GM12878 (cell line): ENCODE results near the gene TEKT2. TPM values are rescaled to one million over a fixed set of nuclear protein-coding genes. Genes with fewer than 3 reads are reported as not detected.
A peak's percentile ranks its signal among the peaks of the same experiment; 100 is the strongest.

Experiments
- ATAC-seq: fragments of 200-7000 bp; cut with Tn5 transposase; 3 replicates; pipeline ENCODE4 v1.9.1; 2020; ENCODE audit warnings: mild to moderate bottlenecking, moderate library complexity
- BruUV-seq: library from RNA; stranded (reverse); fragments of 400-500 nt; replicated peaks from 2 replicates; lab custom pipeline; 2021; lab: Mats Ljungman, UMichigan
- CTCF ChIA-PET: fragments of 300-600 bp; sonication (Branson Sonifier 250); formaldehyde crosslinking; extraction: SDS; loops from one replicate; lab custom pipeline; 2021; ENCODE audit warnings: inconsistent platforms; lab: Yijun Ruan, JAX
- POLR2A ChIA-PET: fragments of 350-600 bp; formaldehyde crosslinking; extraction: SDS; loops from one replicate; lab custom pipeline; 2021; ENCODE audit warnings: inconsistent platforms; lab: Charles Lee
- RAD21 ChIA-PET: fragments of 300-600 bp; sonication (Branson Sonifier 250); formaldehyde crosslinking; loops from one replicate; lab custom pipeline; 2023; ENCODE audit warnings: antibody characterized with exemption; ENCODE audit not compliant: unreplicated experiment; lab: Charles Lee
- SMC1A ChIA-PET: fragments of 300-600 bp; sonication (Branson Sonifier 250); formaldehyde crosslinking; loops from one replicate; lab custom pipeline; 2023; ENCODE audit not compliant: unreplicated experiment, uncharacterized antibody; lab: Charles Lee
- DNase-seq: peaks from one replicate; pipeline ENCODE4 v3.0.0-alpha.2; 2011; ENCODE audit warnings: low read depth, low spot score
- FAIRE-seq: peaks from 3 replicates; lab custom pipeline; 2011; peaks lifted over from hg19 to GRCh38; lab: Jason Lieb, UNC
- H2AFZ ChIP-seq: 2 replicates; pipeline ENCODE4 v1.6.0; 2011; ENCODE audit warnings: low read depth, low read length, control low read depth; ENCODE audit not compliant: control insufficient read depth
- H3K27ac ChIP-seq: 2 replicates; pipeline ENCODE4 v1.5.1; 2011; ENCODE audit warnings: control low read depth; ENCODE audit not compliant: control insufficient read depth, insufficient read depth
- H3K27me3 ChIP-seq, 2 experiments: replicated peaks in 1 of 2; 2 replicates each; pipeline versions ENCODE4 v1.6.0 to v1.6.1; 2011; ENCODE audit warnings: low read length in 1 of 2; ENCODE audit not compliant: control insufficient read depth in 2 of 2, insufficient read depth in 2 of 2
- H3K36me3 ChIP-seq, 2 experiments: 2 replicates each; pipeline ENCODE4 v1.5.1; 2011; ENCODE audit warnings: low read length in 1 of 2; ENCODE audit not compliant: control insufficient read depth in 2 of 2, insufficient read depth in 2 of 2
- H3K4me1 ChIP-seq: 2 replicates; pipeline ENCODE4 v1.6.1; 2011; ENCODE audit warnings: mild to moderate bottlenecking, low read length, moderate library complexity, mixed read lengths; ENCODE audit not compliant: control insufficient read depth, insufficient read depth
- H3K4me2 ChIP-seq: 2 replicates; pipeline ENCODE4 v1.6.0; 2011; ENCODE audit warnings: control low read depth; ENCODE audit not compliant: control insufficient read depth, insufficient read depth
- H3K4me3 ChIP-seq: fragments of 200-600 bp; sonication (generic); 2 replicates; pipeline ENCODE4 v1.5.1; 2016
- H3K79me2 ChIP-seq: 2 replicates; pipeline ENCODE4 v1.6.0; 2011; ENCODE audit warnings: low read length; ENCODE audit not compliant: control insufficient read depth, insufficient read depth
- H3K9ac ChIP-seq: 2 replicates; pipeline ENCODE4 v1.8.0; 2011; ENCODE audit warnings: low read length, control low read depth, mixed read lengths; ENCODE audit not compliant: control insufficient read depth, insufficient read depth
- H3K9me3 ChIP-seq: replicated peaks from 3 replicates; pipeline ENCODE4 v1.5.1; 2011; ENCODE audit warnings: mild to moderate bottlenecking, low read length; ENCODE audit not compliant: control insufficient read depth, insufficient read depth
- H4K20me1 ChIP-seq: 2 replicates; pipeline ENCODE4 v1.6.0; 2011; ENCODE audit not compliant: control insufficient read depth, insufficient read depth
- ETV6 ChIP-seq, 2 experiments: fragments of 450-650 bp in 1 of 2; IDR thresholded peaks in 1 of 2; conservative IDR thresholded peaks in 1 of 2; 2 replicates each; pipeline ENCODE4 v1.6.1; 2014; ENCODE audit warnings: antibody characterized with exemption in 1 of 2, borderline replicate concordance in 1 of 2, low read depth in 1 of 2, mild to moderate bottlenecking in 1 of 2, moderate library complexity in 1 of 2
- MLLT1 ChIP-seq: fragments of 450-650 bp; IDR thresholded peaks from 2 replicates; pipeline ENCODE4 v1.6.1; 2016; ENCODE audit warnings: mild to moderate bottlenecking
- POLR2A ChIP-seq: IDR thresholded peaks from 2 replicates; pipeline ENCODE4 v1.6.1; 2011; ENCODE audit warnings: low read depth, mild to moderate bottlenecking, low read length
- SMC3 ChIP-seq: IDR thresholded peaks from 2 replicates; pipeline ENCODE4 v1.6.1; 2011; ENCODE audit warnings: low read length, improper control_type of control experiment, borderline replicate concordance
- WGBS: methylation state at CpG from one replicate; pipeline ENCODE4 v1.1.6; 2016; ENCODE audit warnings: low lambda C conversion rate; ENCODE audit not compliant: insufficient replicate concordance, insufficient coverage; ENCODE audit errors: missing lambda C conversion rate; 5-methylcytosine and 5-hydroxymethylcytosine counted together
- in situ Hi-C: fragments of 300-500 bp; cut with MboI; formaldehyde crosslinking; loops from 9 replicates; pipeline ENCODE4 v1.14.3; 2018; ENCODE audit warnings: mixed read lengths
- intact Hi-C: fragments of 100-400 bp; cut with micrococcal nuclease; formaldehyde crosslinking; loops from one replicate; pipeline ENCODE4 v1.14.2; 2022; ENCODE audit not compliant: unreplicated experiment
- polyA plus RNA-seq, 11 experiments: library from polyadenylated mRNA; depleted of rRNA in 4 of 11; unstranded in 6 of 11; stranded (reverse) in 5 of 11; fragments of >200 nt; fragmentation: Nextera tagmentation in 4 of 11; fragmentation: Illumina TruSeq in 1 of 11; extraction: Ambion mirVana in 4 of 11; extraction: Trizol in 1 of 11; gene quantifications; 1 replicate in 1 of 11; 2 replicates in 10 of 11; pipeline versions ENCODE4 v1.2.1 to v1.2.3, GENCODE V29; 2011 to 2016; ENCODE audit warnings: inconsistent platforms in 2 of 11, missing spikeins in 2 of 11, low read depth in 1 of 11
- total RNA-seq, 4 experiments: library from RNA; depleted of rRNA in 3 of 4; stranded (reverse); fragments of >200 nt in 3 of 4; fragmentation: Illumina TruSeq in 1 of 4; extraction: Trizol in 1 of 4; gene quantifications; 2 replicates each; pipeline versions ENCODE4 v1.2.1 to v1.2.3, GENCODE V29; 2013 to 2021

Gene TEKT2
- total and polyA plus RNA-seq, 10 of the 15 experiments (the other 5 are each of a cell fraction or from before 2014, with no cell fraction given), result 0.07 to 0.13 TPM; not detected in 8

GRCh38 chr1:36089393-36090121 lies 5.7 kb downstream of the TEKT2 start:
- no peaks in the 10 kb centered on the region for H3K27me3 ChIP-seq
- peak overlapping the region; percentile 82 for H3K27ac ChIP-seq
- no peaks in the 10 kb centered on the region; the same call in 1 of the 2 replicates for H3K4me1 ChIP-seq
- ChIA-PET POLR2A (interaction anchor here (1.2 kb wide), 1 partner anchor 60 kb away, joined by 4 read pairs; the partner anchor contains the start of gene TRAPPC3), SMC1A (no interaction called here), RAD21 (no interaction called here), CTCF (interaction anchor here (0.6 to 1.7 kb wide), 3 partner anchors 45 to 143 kb away, joined by 3 to 4 read pairs (median 3); partner anchors contain the start of gene TRAPPC3)
- H3K36me3 ChIP-seq, result peaks cover 16 to 17% of the 10 kb centered on the region in 2 experiments
- intact Hi-C loops, result loop anchor here (2.0 to 10.0 kb wide), 3 partner anchors 159 to 232 kb away; partner anchors contain the start of genes AGO1 and AGO3
- peak; percentile 15 for DNase-seq
- FAIRE-seq, result peak; percentile 52
- peak; percentile 51 for ATAC-seq
- H2AFZ ChIP-seq, result peak overlapping the region; percentile 66
- 4% methylated on average over 32 of the region's 32 CpGs for WGBS
- peaks cover 20% of the 10 kb centered on the region for H3K79me2 ChIP-seq
- peak overlapping the region; percentile 84 for H3K9ac ChIP-seq
- BruUV-seq, result TSS peak; percentile 84
- no peaks in the 10 kb centered on the region for H4K20me1 ChIP-seq
- TF ChIP-seq SMC3, result no peak
- peak; percentile 53 for TF ChIP-seq POLR2A
- 0 out of 2 replicates have a peak, but pooled peaks have one; percentile 32 for TF ChIP-seq MLLT1
- TF ChIP-seq ETV6 (conservative IDR thresholded peaks at IDR 0.05 in 1 of 2, IDR thresholded peaks at IDR 0.05 in 1 of 2; ENCODE audit: borderline replicate concordance in 1 of 2, low read depth in 1 of 2), result peak in 1 of 2 experiments; percentile 58; a peak in 1 of 4 replicates
- H3K9me3 ChIP-seq, result no peaks in the 10 kb centered on the region
- peak overlapping the region; percentile 85 for H3K4me2 ChIP-seq
- in situ Hi-C loops, result loop anchor here (5.0 kb wide), 2 partner anchors 53 to 98 kb away; no protein-coding TSS in a partner anchor
- H3K4me3 ChIP-seq, result peak overlapping the region; percentile 98
